Loucy (cell line): ENCODE results near the gene SBK2.

Source experiments
- H2AFZ ChIP-seq: fragments of 200-600 bp; sonication (generic); 2 replicates; pipeline ENCODE4 v1.6.0; 2016; ENCODE audit warnings: antibody characterized with exemption, mild to moderate bottlenecking, low read length, moderate library complexity
- H3F3A ChIP-seq: fragments of 200-600 bp; 2 replicates; pipeline ENCODE4 v1.6.0; 2016; ENCODE audit warnings: antibody characterized with exemption, low read depth, mild to moderate bottlenecking
- H3K27me3 ChIP-seq: fragments of 200-600 bp; sonication (generic); 2 replicates; pipeline ENCODE4 v1.6.1; 2014; ENCODE audit warnings: low read length, mild to moderate bottlenecking; ENCODE audit not compliant: insufficient read depth, poor library complexity, severe bottlenecking
- H3K36me3 ChIP-seq: fragments of 200-600 bp; sonication (generic); 2 replicates; pipeline ENCODE4 v1.6.1; 2016; ENCODE audit warnings: low read length; ENCODE audit not compliant: insufficient read depth
- H3K4me1 ChIP-seq: fragments of 200-600 bp; sonication (generic); 2 replicates; pipeline ENCODE4 v1.5.1; 2014; ENCODE audit warnings: low read length, mild to moderate bottlenecking; ENCODE audit not compliant: insufficient read depth, poor library complexity, severe bottlenecking
- H3K4me2 ChIP-seq: fragments of 200-600 bp; sonication (generic); 2 replicates; pipeline ENCODE4 v1.6.0; 2014; ENCODE audit warnings: antibody characterized with exemption, low read length, low read depth, mild to moderate bottlenecking; ENCODE audit not compliant: poor library complexity, severe bottlenecking
- H3K4me3 ChIP-seq: fragments of 200-600 bp; sonication (generic); 2 replicates; pipeline ENCODE4 v1.5.1; 2014; ENCODE audit warnings: low read length, mild to moderate bottlenecking, mixed read lengths; ENCODE audit not compliant: poor library complexity, severe bottlenecking
- H3K79me2 ChIP-seq: fragments of 200-600 bp; sonication (generic); 2 replicates; pipeline ENCODE4 v1.6.1; 2014; ENCODE audit warnings: low read length; ENCODE audit not compliant: insufficient read depth
- H3K9ac ChIP-seq: fragments of 200-600 bp; sonication (generic); 2 replicates; pipeline ENCODE4 v1.6.0; 2014; ENCODE audit warnings: mild to moderate bottlenecking, low read depth, low read length, moderate library complexity; ENCODE audit not compliant: poor library complexity, severe bottlenecking
- H3K9me2 ChIP-seq: fragments of 200-600 bp; sonication (generic); replicated peaks from 2 replicates; pipeline ENCODE4 v1.6.1; 2016; ENCODE audit warnings: low read depth, low read length, mixed read lengths
- H3K9me3 ChIP-seq: fragments of 200-600 bp; sonication (generic); 2 replicates; pipeline ENCODE4 v1.6.1; 2014; ENCODE audit warnings: mild to moderate bottlenecking, antibody characterized with exemption, low read length, low read depth; ENCODE audit not compliant: insufficient read depth
- H4K20me1 ChIP-seq: fragments of 200-600 bp; sonication (generic); 2 replicates; pipeline ENCODE4 v1.6.0; 2014; ENCODE audit warnings: antibody characterized with exemption, low read length, mild to moderate bottlenecking; ENCODE audit not compliant: insufficient read depth, poor library complexity, severe bottlenecking
- EZH2phosphoT487 ChIP-seq: fragments of 200-600 bp; IDR thresholded peaks from 2 replicates; pipeline ENCODE4 v1.6.1; 2018; ENCODE audit warnings: antibody characterized with exemption, mild to moderate bottlenecking, moderate library complexity, borderline replicate concordance
- TF ChIP-seq, protein P1 (sequence below): fragments of 200-600 bp; sonication (generic); conservative IDR thresholded peaks from 2 replicates; pipeline ENCODE4 v1.5.1; 2014; ENCODE audit warnings: mild to moderate bottlenecking, antibody characterized with exemption, low read length

Gene SBK2

GRCh38 chr19:55482967-55483705, 53.8 kb downstream of the SBK2 start:
- Histone ChIP-seq H3K9me2 (no peaks in the 10 kb centered on the region), H3K9me3 (no peaks in the 10 kb centered on the region), H3K4me1 (peaks cover 22% of the 10 kb centered on the region), H3K4me3 (no peak overlapping the region), H2AFZ (no peak overlapping the region), H3K79me2 (peaks cover 12% of the 10 kb centered on the region), H3K36me3 (no peaks in the 10 kb centered on the region), H3K9ac (no peak overlapping the region), H3K4me2 (no peak overlapping the region), H4K20me1 (peaks cover 4% of the 10 kb centered on the region), H3F3A (no peaks in the 10 kb centered on the region), H3K27me3 (no peaks in the 10 kb centered on the region)
- no peak for TF ChIP-seq EZH2phosphoT487
- TF ChIP-seq, protein P1, sequence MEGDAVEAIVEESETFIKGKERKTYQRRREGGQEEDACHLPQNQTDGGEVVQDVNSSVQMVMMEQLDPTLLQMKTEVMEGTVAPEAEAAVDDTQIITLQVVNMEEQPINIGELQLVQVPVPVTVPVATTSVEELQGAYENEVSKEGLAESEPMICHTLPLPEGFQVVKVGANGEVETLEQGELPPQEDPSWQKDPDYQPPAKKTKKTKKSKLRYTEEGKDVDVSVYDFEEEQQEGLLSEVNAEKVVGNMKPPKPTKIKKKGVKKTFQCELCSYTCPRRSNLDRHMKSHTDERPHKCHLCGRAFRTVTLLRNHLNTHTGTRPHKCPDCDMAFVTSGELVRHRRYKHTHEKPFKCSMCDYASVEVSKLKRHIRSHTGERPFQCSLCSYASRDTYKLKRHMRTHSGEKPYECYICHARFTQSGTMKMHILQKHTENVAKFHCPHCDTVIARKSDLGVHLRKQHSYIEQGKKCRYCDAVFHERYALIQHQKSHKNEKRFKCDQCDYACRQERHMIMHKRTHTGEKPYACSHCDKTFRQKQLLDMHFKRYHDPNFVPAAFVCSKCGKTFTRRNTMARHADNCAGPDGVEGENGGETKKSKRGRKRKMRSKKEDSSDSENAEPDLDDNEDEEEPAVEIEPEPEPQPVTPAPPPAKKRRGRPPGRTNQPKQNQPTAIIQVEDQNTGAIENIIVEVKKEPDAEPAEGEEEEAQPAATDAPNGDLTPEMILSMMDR, result no peak

DNA sequence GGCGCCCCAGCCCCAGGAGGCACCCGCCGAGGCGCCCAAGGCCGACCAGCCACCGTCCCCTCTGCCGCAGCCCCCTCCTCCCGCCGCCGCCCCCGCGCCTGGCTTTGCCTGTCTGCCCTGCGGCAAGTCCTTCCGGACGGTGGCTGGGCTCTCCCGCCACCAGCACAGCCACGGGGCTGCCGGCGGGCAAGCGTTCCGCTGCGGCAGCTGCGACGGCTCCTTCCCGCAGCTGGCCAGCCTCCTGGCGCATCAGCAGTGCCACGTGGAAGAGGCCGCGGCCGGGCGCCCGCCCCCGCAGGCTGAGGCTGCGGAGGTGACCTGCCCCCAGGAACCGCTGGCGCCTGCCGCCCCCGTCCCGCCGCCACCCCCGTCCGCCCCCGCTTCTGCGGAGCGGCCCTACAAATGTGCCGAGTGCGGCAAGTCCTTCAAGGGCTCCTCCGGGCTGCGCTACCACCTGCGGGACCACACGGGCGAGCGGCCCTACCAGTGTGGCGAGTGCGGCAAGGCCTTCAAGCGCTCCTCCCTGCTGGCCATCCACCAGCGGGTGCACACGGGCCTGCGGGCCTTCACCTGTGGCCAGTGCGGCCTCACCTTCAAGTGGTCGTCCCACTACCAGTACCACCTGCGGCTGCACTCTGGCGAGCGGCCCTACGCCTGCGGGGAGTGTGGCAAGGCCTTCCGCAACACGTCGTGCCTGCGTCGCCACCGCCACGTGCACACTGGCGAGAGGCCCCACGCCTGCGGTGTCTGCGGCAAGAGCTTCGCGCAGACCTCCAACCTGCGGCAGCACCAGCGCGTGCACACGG, 54.6 kb downstream of the SBK2 start:
- Histone ChIP-seq H3K4me2 (no peak overlapping the region), H3K9ac (no peak overlapping the region), H2AFZ (no peak overlapping the region), H3K9me2 (no peaks in the 10 kb centered on the region), H3K79me2 (peaks cover 19% of the 10 kb centered on the region), H3K9me3 (no peaks in the 10 kb centered on the region), H3K27me3 (no peaks in the 10 kb centered on the region), H3K36me3 (no peaks in the 10 kb centered on the region), H3F3A (no peaks in the 10 kb centered on the region), H3K4me1 (peaks cover 30% of the 10 kb centered on the region), H4K20me1 (peaks cover 8% of the 10 kb centered on the region), H3K4me3 (no peak overlapping the region)
- no peak for TF ChIP-seq EZH2phosphoT487
- TF ChIP-seq, protein P1, result no peak

DNA sequence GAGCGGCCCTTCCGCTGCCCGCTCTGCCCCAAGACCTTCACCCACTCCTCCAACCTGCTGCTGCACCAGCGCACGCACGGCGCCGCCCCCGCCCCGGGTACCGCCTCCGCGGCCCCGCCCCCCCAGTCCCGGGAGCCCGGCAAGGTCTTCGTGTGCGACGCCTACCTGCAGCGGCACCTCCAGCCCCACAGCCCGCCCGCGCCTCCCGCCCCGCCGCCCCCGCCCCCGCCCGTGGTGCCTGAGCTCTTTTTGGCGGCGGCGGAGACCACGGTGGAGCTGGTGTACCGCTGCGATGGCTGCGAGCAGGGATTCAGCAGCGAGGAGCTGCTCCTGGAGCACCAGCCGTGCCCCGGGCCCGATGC, 55.2 kb downstream of the SBK2 start:
- Histone ChIP-seq H3K36me3 (no peaks in the 10 kb centered on the region), H3K9ac (no peak overlapping the region), H3K79me2 (peaks cover 19% of the 10 kb centered on the region), H3K4me1 (peaks cover 26% of the 10 kb centered on the region), H3K9me2 (no peaks in the 10 kb centered on the region), H3K27me3 (no peaks in the 10 kb centered on the region), H2AFZ (no peak overlapping the region), H3K4me2 (no peak overlapping the region), H3F3A (no peaks in the 10 kb centered on the region), H3K4me3 (no peak overlapping the region), H4K20me1 (peaks cover 8% of the 10 kb centered on the region), H3K9me3 (no peaks in the 10 kb centered on the region)
- TF ChIP-seq, protein P1, result no peak
- TF ChIP-seq EZH2phosphoT487, result no peak
